Breast epithelium (tissue), 3 donors: ENCODE measurements around the gene YOD1.

Experiments used
- CTCF ChIP-seq, 3 donors: fragments of 450-650 bp; IDR thresholded peaks; one replicate each; pipeline ENCODE4 v1.5.1; 2016 to 2017; ENCODE audit warnings: antibody characterized with exemption in 3 of 3, mild to moderate bottlenecking in 3 of 3, moderate library complexity in 3 of 3
- POLR2A ChIP-seq: fragments of 450-650 bp; IDR thresholded peaks from one replicate; pipeline ENCODE4 v1.6.1; 2016; ENCODE audit warnings: antibody characterized with exemption, mild to moderate bottlenecking, moderate library complexity

DNA sequence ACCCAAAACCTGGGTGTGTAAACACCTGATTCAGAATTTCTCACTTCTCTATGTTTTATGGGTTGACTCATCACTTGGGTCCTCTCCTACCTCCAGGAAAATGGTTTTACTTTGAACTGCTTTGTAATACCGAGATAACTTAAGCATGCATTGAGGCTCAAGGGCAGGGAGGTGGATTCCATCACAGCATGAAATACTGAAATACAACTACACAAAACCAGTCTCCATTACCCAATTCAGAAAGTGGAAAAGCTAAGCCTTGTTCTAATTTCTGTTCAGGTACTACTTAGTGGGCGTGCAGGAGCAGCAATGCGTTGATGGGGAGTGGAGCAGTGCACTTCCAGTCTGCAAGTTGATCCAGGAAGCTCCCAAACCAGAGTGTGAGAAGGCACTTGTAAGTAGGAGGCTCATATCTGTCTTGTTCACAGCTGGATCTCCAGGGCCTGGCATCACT, 46.9 kb upstream of the YOD1 start:
- TF ChIP-seq CTCF (IDR thresholded peaks at IDR 0.05) (no peak), POLR2A (no peak)
